H9 (cell line): Measurements from ENCODE around the gene PCDHGC3. TPM values are rescaled to one million over a fixed set of nuclear protein-coding genes. Genes with fewer than 3 reads are reported as not detected.
A peak's percentile ranks its signal among the peaks of the same experiment; 100 is the strongest.

Experiments used
- DNase-seq: peaks from one replicate; pipeline ENCODE4 v3.0.0-alpha.2; 2017
- H2AFZ ChIP-seq: one replicate; pipeline ENCODE4 v1.6.1; 2013; ENCODE audit warnings: mild to moderate bottlenecking, low read length, control low read depth, moderate library complexity
- H2AK5ac ChIP-seq: 2 replicates; pipeline ENCODE4 v1.6.1; 2013; ENCODE audit warnings: low read length, control low read depth, mixed read lengths; ENCODE audit not compliant: insufficient read length
- H2BK120ac ChIP-seq: one replicate; pipeline ENCODE4 v1.6.1; 2013; ENCODE audit warnings: low read depth, mild to moderate bottlenecking, low read length, control low read depth, inconsistent platforms; ENCODE audit not compliant: poor library complexity, severe bottlenecking
- H2BK12ac ChIP-seq: 2 replicates; pipeline ENCODE4 v1.6.1; 2013; ENCODE audit warnings: low read length, control low read depth, mixed read lengths, low read depth; ENCODE audit not compliant: insufficient read length
- H2BK15ac ChIP-seq: 2 replicates; pipeline ENCODE4 v1.6.1; 2013; ENCODE audit warnings: low read depth, low read length, control low read depth
- H2BK20ac ChIP-seq: one replicate; pipeline ENCODE4 v1.6.1; 2013; ENCODE audit warnings: low read depth, mild to moderate bottlenecking, low read length, control low read depth, inconsistent platforms; ENCODE audit not compliant: poor library complexity, severe bottlenecking
- H2BK5ac ChIP-seq: 2 replicates; pipeline ENCODE4 v1.6.1; 2013; ENCODE audit warnings: low read length, control low read depth, mixed read lengths; ENCODE audit not compliant: insufficient read length
- H3K14ac ChIP-seq: 2 replicates; pipeline ENCODE4 v1.6.1; 2013; ENCODE audit warnings: low read length, control low read depth; ENCODE audit not compliant: insufficient read depth
- H3K18ac ChIP-seq: 2 replicates; pipeline ENCODE4 v1.6.1; 2013; ENCODE audit warnings: low read depth, mild to moderate bottlenecking, mixed read lengths, low read length, control low read depth; ENCODE audit not compliant: insufficient read length
- H3K23ac ChIP-seq: 2 replicates; pipeline ENCODE4 v1.6.1; 2013; ENCODE audit warnings: low read length, control low read depth, mixed read lengths, low read depth; ENCODE audit not compliant: insufficient read length
- H3K23me2 ChIP-seq: 2 replicates; pipeline ENCODE4 v1.6.1; 2013; ENCODE audit warnings: low read depth, mild to moderate bottlenecking, mixed read lengths, low read length, control low read depth; ENCODE audit not compliant: insufficient read length, poor library complexity, severe bottlenecking
- H3K27ac ChIP-seq: 2 replicates; pipeline ENCODE4 v1.5.1; 2013; ENCODE audit warnings: low read length, control low read depth, mixed read lengths, low read depth; ENCODE audit not compliant: insufficient read length
- H3K27me3 ChIP-seq: 2 replicates; pipeline ENCODE4 v1.6.1; 2013; ENCODE audit warnings: low read length, control low read depth, inconsistent platforms; ENCODE audit not compliant: insufficient read depth
- H3K4ac ChIP-seq: 2 replicates; pipeline ENCODE4 v1.6.1; 2013; ENCODE audit warnings: low read depth, mild to moderate bottlenecking, control low read depth, inconsistent platforms, low read length, moderate library complexity
- H3K4me1 ChIP-seq: 2 replicates; pipeline ENCODE4 v1.6.1; 2013; ENCODE audit warnings: low read length, control low read depth, inconsistent platforms; ENCODE audit not compliant: insufficient read depth
- H3K4me2 ChIP-seq: 2 replicates; pipeline ENCODE4 v1.6.1; 2013; ENCODE audit warnings: low read length, control low read depth, mixed read lengths; ENCODE audit not compliant: insufficient read length, insufficient read depth
- H3K56ac ChIP-seq: 2 replicates; pipeline ENCODE4 v1.6.1; 2013; ENCODE audit warnings: low read depth, mild to moderate bottlenecking, mixed read lengths, low read length, control low read depth; ENCODE audit not compliant: insufficient read length
- H3K79me1 ChIP-seq: 2 replicates; pipeline ENCODE4 v1.6.1; 2013; ENCODE audit warnings: low read depth, mild to moderate bottlenecking, moderate library complexity, low read length, control low read depth, inconsistent platforms; ENCODE audit not compliant: insufficient read depth, poor library complexity, severe bottlenecking
- H3K79me2 ChIP-seq: 2 replicates; pipeline ENCODE4 v1.6.1; 2013; ENCODE audit warnings: low read length, control low read depth, inconsistent platforms; ENCODE audit not compliant: insufficient read depth
- H3K9ac ChIP-seq: 2 replicates; pipeline ENCODE4 v1.6.1; 2013; ENCODE audit warnings: low read length, control low read depth, mixed read lengths; ENCODE audit not compliant: insufficient read length; ENCODE audit errors: extremely low read depth
- H3K9me3 ChIP-seq: one replicate; pipeline ENCODE4 v1.6.1; 2013; ENCODE audit warnings: low read depth, low read length, inconsistent platforms; ENCODE audit not compliant: control insufficient read depth
- H3T11ph ChIP-seq: one replicate; pipeline ENCODE4 v1.6.1; 2013; ENCODE audit warnings: mild to moderate bottlenecking, low read length, control low read depth, inconsistent platforms
- H4K20me1 ChIP-seq: one replicate; pipeline ENCODE4 v1.6.1; 2013; ENCODE audit not compliant: control insufficient read depth, insufficient read length, insufficient read depth
- H4K5ac ChIP-seq: 2 replicates; pipeline ENCODE4 v1.6.1; 2013; ENCODE audit warnings: low read depth, mild to moderate bottlenecking, mixed read lengths, low read length, control low read depth; ENCODE audit not compliant: insufficient read length
- H4K8ac ChIP-seq: replicated peaks from 2 replicates; pipeline ENCODE4 v1.6.1; 2013; ENCODE audit warnings: low read length, control low read depth, mixed read lengths, low read depth; ENCODE audit not compliant: insufficient read length
- H4K91ac ChIP-seq: 2 replicates; pipeline ENCODE4 v1.6.1; 2013; ENCODE audit warnings: low read depth, mild to moderate bottlenecking, moderate library complexity, mixed read lengths, low read length, control low read depth; ENCODE audit not compliant: insufficient read length
- H3K27ac Mint-ChIP-seq, 3 experiments: 2 replicates in 2 of 3; 3 replicates in 1 of 3; pipeline ENCODE4 v1.8.0; 2020 to 2021; ENCODE audit warnings: mixed read lengths in 3 of 3, mild to moderate bottlenecking in 1 of 3, moderate library complexity in 1 of 3
- H3K27me3 Mint-ChIP-seq: 2 replicates; pipeline ENCODE4 v1.8.0; 2021; ENCODE audit warnings: low read depth, mild to moderate bottlenecking, moderate library complexity, mixed read lengths
- H3K36me3 Mint-ChIP-seq, 3 experiments: 2 replicates in 2 of 3; 3 replicates in 1 of 3; pipeline ENCODE4 v1.8.0; 2020 to 2021; ENCODE audit warnings: low read depth in 3 of 3, mixed read lengths in 3 of 3; ENCODE audit not compliant: insufficient read depth in 1 of 3
- H3K4me1 Mint-ChIP-seq, 2 experiments: 2 replicates each; pipeline ENCODE4 v1.8.0; 2020; ENCODE audit warnings: mixed read lengths in 2 of 2
- H3K4me3 Mint-ChIP-seq, 2 experiments: 2 replicates in 1 of 2; 3 replicates in 1 of 2; pipeline ENCODE4 v1.8.0; 2020 to 2021; ENCODE audit warnings: mild to moderate bottlenecking in 2 of 2, mixed read lengths in 2 of 2, moderate library complexity in 1 of 2
- H3K9me3 Mint-ChIP-seq, 2 experiments: 2 replicates in 1 of 2; 3 replicates in 1 of 2; pipeline ENCODE4 v1.8.0; 2020; ENCODE audit warnings: mild to moderate bottlenecking in 2 of 2, mixed read lengths in 2 of 2, moderate library complexity in 1 of 2
- CTCF ChIP-seq: fragments of 200-600 bp; sonication (generic); conservative IDR thresholded peaks from 3 replicates; pipeline ENCODE4 v1.8.0; 2021; ENCODE audit warnings: antibody characterized with exemption, mild to moderate bottlenecking
- WGBS: extraction: QIAGEN DNeasy Blood & Tissue Kit; methylation state at CpG from one replicate; pipeline ENCODE4 v1.1.7; 2013; ENCODE audit warnings: missing lambda C conversion rate, low lambda C conversion rate, mixed read lengths; ENCODE audit not compliant: insufficient read length; ENCODE audit errors: extremely low coverage; 5-methylcytosine and 5-hydroxymethylcytosine counted together
- total RNA-seq: library from RNA; stranded (reverse); gene quantifications from 2 replicates; pipeline ENCODE4 v1.2.1, GENCODE V29; 2021

The PCDHGC3 gene
- total RNA-seq, 1 experiment from 2014 or later = 19.8 TPM

GRCh38 chr5:141484641-141485311 lies 9.0 kb downstream of the PCDHGC3 start, which contains the start of gene PCDHGC4:
Gene PCDHGC4 (plus strand): TSS chr5:141485030. CDS start chr5:141485174, 144 bp downstream.
- Histone ChIP-seq H2BK20ac (no peak within 1 kb of the TSS), H3K27me3 (peaks cover 8% of the 10 kb centered on the region; the same call in 1 of the 2 replicates), H3K4ac (no peak within 1 kb of the TSS), H2AFZ (no peak within 1 kb of the TSS), H2BK5ac (no peak within 1 kb of the TSS), H2AK5ac (no peak within 1 kb of the TSS), H3K23me2 (peaks cover 8% of the 10 kb centered on the region), H3K9me3 (no peaks in the 10 kb centered on the region), H3K79me1 (no peaks in the 10 kb centered on the region), H3T11ph (no peak within 1 kb of the TSS), H3K14ac (no peak within 1 kb of the TSS), H4K20me1 (no peaks in the 10 kb centered on the region), H3K9ac (peak within 1 kb of the TSS; percentile 17), H3K23ac (no peak within 1 kb of the TSS), H4K5ac (no peak within 1 kb of the TSS), H3K56ac (no peak within 1 kb of the TSS), H3K27ac (no peak within 1 kb of the TSS), H3K18ac (no peak within 1 kb of the TSS), H2BK12ac (no peak within 1 kb of the TSS), H2BK120ac (no peak within 1 kb of the TSS), H3K79me2 (no peaks in the 10 kb centered on the region; the same call in 1 of the 2 replicates), H2BK15ac (no peak within 1 kb of the TSS), H3K4me1 (peaks cover 5% of the 10 kb centered on the region; the same call in 1 of the 2 replicates), H4K91ac (no peak within 1 kb of the TSS), H4K8ac (no peak within 1 kb of the TSS), H3K4me2 (peak within 1 kb of the TSS; percentile 91)
- TF ChIP-seq CTCF = no peak
- peak; percentile 92 for DNase-seq
- Mint-ChIP-seq H3K27ac (peak within 1 kb of the TSS; percentile 16 to 67 (median 46); a peak in 5 of 7 replicates), H3K9me3 (no peaks in the 10 kb centered on the region), H3K4me3 (peak within 1 kb of the TSS; percentile 76 to 88), H3K36me3 (peaks cover 5 to 11% (median 11%) of the 10 kb centered on the region in 3 experiments; a peak in 4 of 7 replicates), H3K4me1 (peaks cover 39 to 43% of the 10 kb centered on the region in 2 experiments), H3K27me3 (peaks cover 23% of the 10 kb centered on the region)
- WGBS = no CpG with 5 or more reads among the region's 39 CpGs
